GM19023 (cell line): Measurements from ENCODE around the gene LGSN.
"Not testable (repeated sequence)": the region's sequence is repeated elsewhere in the genome, so short reads cannot be mapped to it uniquely, and the experiment has no call there.

Experiments
- ATAC-seq: cut with Tn5 transposase; IDR thresholded peaks from one replicate; pipeline ENCODE4 v1.9.1; 2021; ENCODE audit warnings: mild to moderate bottlenecking, moderate library complexity; ENCODE audit not compliant: unreplicated experiment

LGSN gene

GRCh38 chr6:63246581-63246980 lies 73.2 kb downstream of the LGSN start:
- no peak for ATAC-seq

DNA sequence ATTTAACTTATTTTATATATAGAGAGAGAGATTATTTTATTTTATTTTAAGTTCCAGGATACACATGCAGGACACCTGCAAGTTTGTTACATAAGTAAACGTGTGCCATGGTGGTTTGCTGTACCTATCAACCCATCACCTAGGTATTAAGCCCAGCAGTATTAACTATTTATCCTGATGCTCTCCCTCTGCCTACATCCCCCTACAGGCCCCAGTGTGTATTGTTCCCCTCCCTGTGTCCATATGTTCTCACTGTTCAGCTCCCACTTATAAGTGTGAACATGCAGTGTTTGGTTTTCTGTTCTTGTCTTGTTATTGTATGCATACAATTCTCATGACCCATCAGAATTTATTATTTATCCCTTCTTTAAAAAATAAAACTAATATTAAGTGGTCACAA lies 73.9 kb downstream of the LGSN start:
- no peak for ATAC-seq

DNA sequence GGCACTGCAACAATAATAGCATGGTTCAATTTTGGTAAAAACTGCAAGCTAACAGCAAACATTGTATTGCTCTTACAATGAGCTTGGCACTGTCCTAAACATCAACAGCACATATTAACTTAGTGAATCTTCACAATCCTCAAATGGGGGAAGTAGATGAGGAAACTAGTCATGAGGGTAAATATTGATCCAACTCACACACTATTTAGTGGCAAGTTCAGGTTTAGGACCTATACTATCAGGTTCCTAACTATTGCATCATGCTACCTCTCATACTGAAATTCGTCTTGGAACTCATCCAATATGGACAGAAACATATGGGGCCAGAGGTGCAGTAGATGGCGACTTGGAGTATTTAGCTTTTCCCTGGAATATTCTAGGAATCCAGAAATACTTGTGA lies 74.4 kb downstream of the LGSN start:
- ATAC-seq, result no peak

DNA sequence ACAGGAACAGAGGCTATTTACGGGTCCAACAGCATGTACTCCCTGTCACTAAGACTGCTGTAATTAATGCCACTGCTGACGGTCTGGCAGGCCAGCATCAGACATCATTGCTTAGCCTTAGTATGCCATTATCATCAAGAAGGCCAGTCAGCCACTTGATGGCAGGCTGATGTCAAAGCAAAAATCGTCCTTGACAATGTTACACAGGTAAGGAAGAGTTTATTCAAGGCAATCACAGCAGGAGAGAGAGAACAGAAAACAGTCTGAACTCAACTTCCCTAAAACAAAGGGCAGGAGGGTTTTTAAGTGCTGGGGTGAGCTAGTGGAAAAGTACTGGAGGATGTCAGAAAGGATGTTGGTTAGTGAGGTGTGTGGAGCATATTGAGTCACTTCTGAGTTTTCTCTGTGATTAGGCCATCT lies 83.4 kb downstream of the LGSN start:
- ATAC-seq, result no peak

DNA sequence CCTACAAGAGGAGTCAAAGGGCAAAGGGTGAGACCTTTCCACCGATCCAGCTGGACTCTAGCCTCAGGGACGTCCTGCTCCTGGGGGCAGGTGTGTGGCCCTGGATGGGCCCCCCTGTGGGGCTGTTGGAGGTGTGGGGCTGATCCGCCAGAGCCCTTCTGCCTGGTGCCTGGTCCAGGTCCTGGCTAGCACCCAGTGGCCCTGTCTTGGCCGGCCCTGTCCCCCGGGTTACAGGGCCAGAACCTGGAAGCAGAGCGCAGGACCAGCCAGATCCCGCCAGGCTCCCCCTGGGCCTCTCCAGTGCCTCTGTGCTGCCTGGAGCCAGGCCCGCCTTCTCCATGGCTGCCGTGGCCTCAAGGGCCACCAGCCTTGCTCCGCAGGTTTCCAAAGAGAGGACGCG lies 89.3 kb downstream of the LGSN start:
- ATAC-seq, result not testable (repeated sequence)

- ATAC-seq, result not testable (repeated sequence)
Measured at GRCh38 chr6:63230027-63230426, 89.8 kb downstream of the LGSN start.

GRCh38 chr6:63227928-63228894 lies 91.6 kb downstream of the LGSN start:
- not testable (repeated sequence) for ATAC-seq

DNA sequence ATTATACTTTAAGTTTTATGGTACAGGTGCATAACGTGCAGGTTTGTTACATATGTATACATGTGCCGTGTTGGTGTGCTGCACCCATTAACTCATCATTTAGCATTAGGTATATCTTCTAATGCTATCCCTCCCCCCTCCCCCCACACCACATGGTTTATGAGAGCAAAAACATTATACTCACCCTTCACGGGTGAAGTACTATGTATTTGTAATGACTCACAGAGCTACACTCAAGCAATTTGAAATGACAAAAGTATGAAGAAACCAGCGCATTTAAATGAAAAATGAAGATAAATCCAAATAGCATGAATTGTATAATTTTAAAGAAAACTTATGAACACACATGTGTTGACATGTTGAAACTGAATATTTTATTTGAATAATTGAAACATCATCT lies 93.8 kb downstream of the LGSN start:
- ATAC-seq, result not testable (repeated sequence)
